ENCODE measurements around the gene MACROD2. TPM values are rescaled to one million over a fixed set of nuclear protein-coding genes. Genes with fewer than 3 reads are reported as not detected.

Gene MACROD2
- total RNA-seq, 1 donor from 2014 or later = 0.40 TPM

DNA sequence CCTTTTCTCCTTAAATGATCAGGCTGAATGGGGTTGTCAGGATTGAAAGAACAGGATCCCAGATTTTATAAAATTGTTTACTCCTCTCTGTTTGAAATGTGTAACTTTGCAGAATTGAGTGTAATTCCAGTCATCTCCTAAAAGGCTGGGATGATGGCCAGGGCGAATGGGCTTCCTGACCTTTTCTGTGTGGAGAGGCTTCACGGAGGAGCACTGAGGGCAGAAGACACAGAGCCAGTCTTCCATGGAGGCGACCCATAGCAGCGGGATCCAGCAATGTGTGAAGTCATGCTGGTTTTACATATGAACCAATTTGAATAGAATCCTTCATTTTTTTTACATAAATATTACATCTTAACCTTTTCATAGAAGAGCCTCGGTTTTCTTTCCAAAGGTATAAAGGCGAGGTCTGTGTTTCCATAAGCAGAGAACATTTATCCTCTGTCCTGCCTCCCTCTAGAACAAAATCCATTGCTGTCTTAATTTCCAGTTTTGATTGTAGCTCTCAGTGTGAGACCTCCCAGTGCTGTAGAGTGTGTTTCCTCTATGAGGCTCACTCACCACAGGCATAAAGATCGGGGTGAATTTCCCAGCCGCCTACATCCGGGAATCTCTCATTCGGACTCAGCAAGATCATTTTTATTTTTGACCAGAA, 711.8 kb downstream of the MACROD2 start:
- DNase-seq (ENCODE audit: low read depth in 2 of 2) = peak in 1 of 2 donors; percentile 9

DNA sequence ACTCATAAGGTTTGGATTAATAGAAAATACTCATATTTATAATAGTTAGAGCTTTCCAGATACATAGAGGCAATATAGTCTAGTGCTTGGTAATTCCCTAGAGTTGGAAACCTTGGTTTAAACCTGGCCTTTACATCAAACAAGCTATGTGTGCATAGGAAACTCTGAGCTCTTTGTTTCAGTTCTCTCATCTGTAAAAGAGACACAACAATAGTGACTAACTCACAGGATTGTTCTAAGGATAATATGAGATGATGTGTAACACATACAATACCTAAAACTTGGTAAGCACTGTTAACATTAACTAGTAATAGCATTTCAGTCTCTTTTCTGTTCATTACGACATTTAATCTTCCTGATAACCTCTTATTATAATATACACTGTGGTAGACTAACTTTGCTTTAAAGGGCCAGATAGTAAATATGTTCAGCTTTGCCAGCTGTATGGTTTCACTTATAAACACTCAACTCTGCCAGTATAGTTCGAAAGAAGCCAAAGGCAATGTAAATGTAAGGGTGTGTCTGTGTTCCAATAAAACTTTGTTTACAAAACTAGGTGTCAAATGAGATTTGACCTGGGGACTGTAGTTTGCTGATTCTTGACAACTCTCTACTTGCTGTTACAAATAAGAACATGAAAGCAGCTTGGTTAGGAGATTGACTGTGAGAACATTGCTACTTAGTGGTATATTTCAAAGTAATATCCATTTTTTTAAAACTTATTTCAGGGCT, 712.7 kb downstream of the MACROD2 start:
- DNase-seq (ENCODE audit: low read depth in 2 of 2) = no peak

GRCh38 chr20:14709439-14709838, 714.1 kb downstream of the MACROD2 start:
- no peak for DNase-seq (ENCODE audit: low read depth in 2 of 2)

DNA sequence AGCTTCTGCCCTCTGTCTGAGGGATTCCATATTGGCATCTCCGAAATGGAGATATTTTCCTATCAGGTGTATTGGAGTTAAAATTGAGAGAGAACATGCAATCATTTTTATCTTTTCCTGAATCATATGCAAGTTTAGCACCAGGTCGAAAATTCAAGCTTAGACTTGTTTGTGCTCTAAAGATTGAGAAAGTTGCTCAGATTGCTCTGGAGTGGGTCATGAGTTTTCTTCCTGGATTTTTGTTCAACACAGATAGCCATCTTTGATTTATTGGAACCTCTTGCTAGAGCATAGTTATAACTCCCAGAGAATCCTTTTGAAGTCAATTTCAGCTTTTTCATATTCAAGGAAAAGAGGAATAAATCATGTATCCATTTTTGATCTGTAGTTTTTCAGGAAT, 715.6 kb downstream of the MACROD2 start:
- DNase-seq (ENCODE audit: low read depth in 2 of 2) = no peak

DNA sequence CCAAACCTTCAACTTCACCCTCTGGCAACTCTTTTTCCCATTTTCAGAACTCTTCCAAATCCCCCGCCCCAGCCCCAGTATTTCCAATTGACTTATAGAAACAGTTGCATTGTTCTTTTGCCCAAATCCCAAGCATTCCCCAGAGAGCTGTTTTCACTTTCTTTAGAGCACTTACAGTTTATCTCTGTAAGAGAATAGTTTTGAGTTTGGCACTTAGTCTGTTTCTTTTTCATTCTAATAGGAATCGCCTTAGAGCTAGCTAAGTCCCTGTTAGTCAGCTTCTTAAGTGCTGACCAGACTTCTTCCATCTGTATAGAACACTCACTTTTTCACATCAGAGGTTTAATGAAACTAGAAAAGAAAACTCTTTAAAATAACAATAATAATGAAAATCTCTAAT, 716.3 kb downstream of the MACROD2 start:
- no peak for DNase-seq (ENCODE audit: low read depth in 2 of 2)

DNA sequence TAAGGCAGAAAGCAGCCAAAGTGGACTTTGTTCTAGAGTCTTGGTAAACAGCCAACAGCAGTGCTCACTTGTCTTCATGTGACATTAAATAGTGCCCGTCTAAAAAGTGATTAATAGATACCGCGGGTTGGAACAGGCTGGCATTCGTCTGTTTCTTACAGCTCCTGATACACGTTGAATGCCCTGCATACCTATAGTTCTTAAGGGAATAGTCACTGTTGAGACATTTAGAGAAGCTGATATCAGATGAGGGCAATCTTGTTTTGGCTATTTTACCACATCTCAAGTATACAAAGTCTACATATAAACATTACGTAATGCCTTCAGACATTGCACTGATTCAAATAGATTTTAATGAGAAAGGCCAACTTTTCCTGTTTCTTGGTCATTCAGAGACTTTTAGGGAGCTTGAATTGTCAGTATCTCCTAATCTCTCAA, 717.0 kb downstream of the MACROD2 start:
- DNase-seq (ENCODE audit: low read depth in 2 of 2) = no peak

DNA sequence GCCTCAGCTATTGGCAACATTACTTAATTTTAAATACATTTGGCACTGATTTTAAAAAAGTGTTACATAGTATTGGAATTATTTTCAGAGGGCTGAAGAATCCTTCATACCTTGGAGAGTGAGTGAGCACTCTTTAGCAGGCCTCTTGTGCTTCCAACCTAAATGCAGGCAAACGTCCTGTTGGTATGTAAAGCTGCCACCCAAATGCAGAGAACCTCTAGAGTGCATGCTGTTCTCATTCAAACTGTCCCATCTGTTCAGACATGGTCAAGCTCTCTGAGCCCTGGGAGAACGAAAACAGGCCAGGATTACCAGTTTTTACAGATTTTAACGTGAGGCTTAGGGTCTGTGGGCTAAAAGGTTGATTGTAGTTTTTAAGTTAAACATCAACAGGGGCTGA, 720.1 kb downstream of the MACROD2 start:
- DNase-seq (ENCODE audit: low read depth in 2 of 2) = no peak

DNA sequence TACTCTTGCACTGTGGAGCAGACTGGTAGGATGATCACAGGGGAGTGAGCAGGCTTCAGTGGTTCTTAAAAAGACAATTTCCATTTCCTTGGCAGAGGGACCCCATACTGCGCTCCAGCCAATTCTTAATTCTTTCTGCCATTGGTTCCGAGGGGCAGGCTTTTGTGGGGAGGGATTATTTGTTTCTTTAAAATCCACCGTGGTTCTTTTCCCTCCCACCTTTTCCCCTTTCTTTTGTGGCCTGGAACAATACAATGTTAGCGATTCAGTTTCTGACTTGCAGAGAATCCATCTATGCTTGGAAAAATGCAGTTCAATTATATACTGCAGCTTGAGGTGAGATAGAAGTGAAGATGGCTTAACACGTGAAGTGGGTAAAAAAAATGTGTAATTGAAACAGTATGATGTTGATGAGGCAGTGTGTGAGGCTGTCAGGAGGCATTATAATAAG, 721.1 kb downstream of the MACROD2 start:
- DNase-seq (ENCODE audit: low read depth in 2 of 2) = no peak

DNA sequence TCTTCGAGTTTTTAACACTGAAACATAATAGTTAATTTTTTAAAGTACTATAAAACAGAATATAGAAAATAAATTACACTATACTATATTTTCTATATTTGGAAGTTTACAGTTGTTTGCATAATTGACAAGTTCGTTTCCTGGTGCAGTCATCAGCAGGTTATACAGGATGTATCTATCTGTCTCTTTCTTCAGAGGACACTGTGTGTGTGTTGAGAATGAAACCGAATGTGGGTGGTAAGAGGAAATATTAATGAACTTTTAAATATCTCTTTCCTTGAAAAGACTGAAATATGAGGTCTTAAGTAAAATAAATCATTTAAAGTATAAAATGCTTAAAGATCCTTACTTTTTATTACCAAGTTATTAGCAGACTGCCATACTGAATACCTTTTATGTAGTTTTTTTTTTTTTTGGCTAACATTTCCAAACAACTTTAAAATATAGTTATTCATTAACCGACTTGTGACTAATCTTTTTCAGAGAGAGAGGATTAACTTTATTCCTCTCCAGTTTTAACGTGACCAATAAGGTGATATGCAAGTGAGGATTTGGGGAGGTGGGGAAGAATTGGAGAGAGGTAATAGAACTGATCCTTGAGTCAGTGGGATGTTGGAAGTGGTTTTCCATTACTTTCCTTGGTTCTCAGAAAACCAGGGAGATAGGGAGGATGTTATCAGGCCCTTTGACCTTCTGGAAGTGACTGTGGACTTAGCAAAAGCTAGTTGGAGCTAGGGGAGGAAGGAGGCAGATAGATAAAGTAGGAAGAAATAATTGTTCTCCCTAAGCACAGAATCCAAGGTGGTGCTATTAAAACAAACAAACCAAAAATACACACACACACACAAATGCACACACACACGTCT, 722.1 kb downstream of the MACROD2 start:
- DNase-seq (ENCODE audit: low read depth in 2 of 2) = no peak

DNA sequence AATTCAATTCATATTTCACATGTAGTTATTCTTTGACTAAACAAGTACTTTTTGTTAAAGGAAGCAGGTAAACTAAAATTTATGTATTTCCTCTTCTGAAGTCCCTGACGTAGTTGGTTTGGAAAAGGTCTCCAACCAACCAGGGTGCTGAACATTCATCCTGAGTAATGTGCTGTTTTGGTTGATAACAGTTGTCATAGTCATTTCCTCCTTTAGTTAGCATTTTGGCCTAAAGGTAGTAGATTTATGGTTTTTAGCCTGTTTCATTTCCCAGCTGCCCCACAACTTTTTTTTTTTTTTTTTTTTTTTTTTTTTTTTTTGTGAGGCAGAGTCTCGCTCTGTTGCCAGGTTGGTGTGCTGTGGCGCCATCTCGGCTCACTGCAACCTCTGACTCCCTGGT, 724.9 kb downstream of the MACROD2 start:
- peak in 1 of 2 donors; percentile 87 for DNase-seq (ENCODE audit: low read depth in 2 of 2)

- DNase-seq (ENCODE audit: low read depth in 2 of 2) = no peak
These were observed 726.7 kb downstream of the MACROD2 start for GRCh38 chr20:14721926-14722452.

GRCh38 chr20:14723614-14724013, 728.3 kb downstream of the MACROD2 start:
- no peak for DNase-seq (ENCODE audit: low read depth in 2 of 2)

DNA sequence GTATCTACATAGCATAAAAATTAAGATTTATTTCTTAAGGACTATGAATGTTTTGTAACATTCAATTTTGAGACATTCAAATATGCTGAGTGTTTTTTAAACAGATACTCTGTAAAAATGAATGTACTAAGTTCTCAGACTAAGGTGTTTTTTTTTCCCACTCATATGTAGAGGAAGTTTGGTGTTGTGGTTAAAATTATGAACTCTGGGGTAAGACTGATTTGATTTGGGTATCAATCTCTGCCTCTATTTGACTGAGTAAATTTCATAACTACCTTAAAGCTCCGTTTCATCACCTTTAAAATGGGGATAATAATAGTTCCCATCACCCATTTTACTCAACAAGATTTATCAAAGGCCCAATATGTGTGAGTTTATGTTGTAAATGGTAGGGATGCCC, 728.7 kb downstream of the MACROD2 start:
- DNase-seq (ENCODE audit: low read depth in 2 of 2) = no peak

- DNase-seq (ENCODE audit: low read depth in 2 of 2) = no peak
These were observed 729.2 kb downstream of the MACROD2 start for GRCh38 chr20:14724468-14724867.

- DNase-seq (ENCODE audit: low read depth in 2 of 2) = no peak
These were observed 731.3 kb downstream of the MACROD2 start for GRCh38 chr20:14726591-14726990.

DNA sequence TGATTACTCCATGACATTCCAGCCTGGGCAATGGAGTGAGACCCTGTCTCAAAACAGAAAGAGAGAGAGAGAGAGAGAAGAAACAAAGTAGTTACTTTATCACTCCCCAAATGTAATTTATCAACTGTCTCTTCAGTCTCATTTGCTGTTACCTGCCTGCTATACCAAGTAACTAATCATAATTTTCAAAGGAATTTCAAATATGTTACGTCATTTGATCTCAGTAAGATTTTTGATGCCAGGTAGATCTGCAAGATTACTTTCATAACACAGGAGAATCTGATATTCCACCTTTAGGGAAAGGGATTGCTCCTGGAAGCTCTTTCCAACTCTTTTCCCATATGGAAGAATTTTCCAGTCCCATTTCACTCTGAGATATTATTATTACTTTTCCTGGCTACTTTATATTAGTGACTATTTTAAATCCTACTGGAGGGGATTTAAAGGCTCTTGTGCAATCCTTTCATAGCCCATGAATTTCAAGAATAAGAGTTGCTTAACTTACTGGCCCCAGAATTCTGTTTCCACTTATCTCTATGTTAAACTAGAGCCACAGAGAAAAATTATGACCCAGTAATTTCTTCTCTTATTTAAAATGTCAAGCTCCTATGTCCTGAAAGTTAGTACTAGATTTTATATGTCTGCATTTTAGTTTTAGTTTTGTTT, 732.3 kb downstream of the MACROD2 start:
- no peak for DNase-seq (ENCODE audit: low read depth in 2 of 2)

GRCh38 chr20:14729390-14729789, 734.1 kb downstream of the MACROD2 start:
- no peak for DNase-seq (ENCODE audit: low read depth in 2 of 2)

GRCh38 chr20:14732343-14732742, 737.0 kb downstream of the MACROD2 start:
- no peak for DNase-seq (ENCODE audit: low read depth in 2 of 2)

DNA sequence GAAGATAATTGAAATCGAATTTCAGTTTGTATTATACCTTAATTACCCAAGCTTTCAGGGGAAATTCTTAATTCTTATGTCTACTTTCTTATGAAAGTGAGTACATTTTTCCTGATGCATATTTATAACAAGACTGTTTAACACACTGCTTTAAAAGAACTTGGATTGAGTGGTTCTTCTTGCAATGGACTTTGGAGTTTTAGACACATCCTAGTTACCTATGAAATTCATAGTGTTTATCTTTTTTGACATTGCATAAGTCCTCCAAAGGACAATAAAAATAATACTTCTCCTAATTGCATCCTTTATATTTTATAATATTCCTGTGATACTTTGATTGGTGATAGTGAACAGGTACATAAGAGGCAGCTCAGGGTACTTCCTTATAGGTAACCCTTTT, 737.7 kb downstream of the MACROD2 start:
- DNase-seq (ENCODE audit: low read depth in 2 of 2) = no peak

DNA sequence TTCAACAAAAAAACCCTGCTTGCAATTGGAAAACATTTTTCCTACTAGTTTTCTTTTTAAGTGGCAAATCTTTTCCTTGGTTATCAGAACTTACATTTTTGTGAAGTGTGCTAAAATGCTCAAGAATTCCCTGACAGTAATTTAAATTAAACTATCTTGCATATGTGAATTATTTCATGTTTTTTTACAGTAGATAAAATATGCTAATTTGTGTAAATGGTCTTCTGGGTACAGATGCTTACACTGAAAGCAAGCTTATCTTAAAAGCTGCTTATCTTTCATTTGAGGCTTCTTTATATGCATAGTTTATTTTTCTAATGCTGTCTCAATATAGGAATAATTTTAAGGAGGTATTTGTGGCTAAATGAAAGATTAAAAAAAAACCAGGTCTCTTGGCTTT, 745.1 kb downstream of the MACROD2 start:
- no peak for DNase-seq (ENCODE audit: low read depth in 2 of 2)

DNA sequence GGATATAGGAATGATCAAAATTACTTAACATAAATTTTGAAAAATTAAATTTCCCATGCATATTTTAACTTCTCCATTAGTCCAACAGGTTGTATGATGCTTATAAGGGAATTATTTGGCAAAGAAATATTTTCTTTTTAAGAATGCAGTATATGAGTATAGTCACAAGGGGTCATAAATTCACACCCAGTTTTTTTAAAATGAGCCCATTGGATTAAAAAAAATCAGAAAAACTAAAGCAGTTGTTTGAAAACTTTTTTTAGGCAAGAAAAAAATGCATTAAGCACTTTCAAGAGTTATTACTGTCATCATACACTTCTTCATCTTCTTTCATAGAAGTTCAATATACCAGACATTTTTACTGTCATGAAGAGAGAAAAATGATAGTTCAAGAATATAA, 746.3 kb downstream of the MACROD2 start:
- DNase-seq (ENCODE audit: low read depth in 2 of 2) = no peak

All from lung microvascular endothelial cell (primary cell).